Thyroid gland (tissue), 4 donors: Measurements from ENCODE around the gene UST. TPM values are rescaled to one million over a fixed set of nuclear protein-coding genes. Genes with fewer than 3 reads are reported as not detected.
"Not testable (repeated sequence)": the region's sequence is repeated elsewhere in the genome, so short reads cannot be mapped to it uniquely, and the experiment has no call there.

Experiments
- DNase-seq, 2 donors: peaks; one replicate each; pipeline ENCODE4 v3.0.0-alpha.2; 2019
- H3K27ac ChIP-seq, 3 donors: fragments of 200-600 bp; sonication (generic); 1 replicate in 2 of 3; 2 replicates in 1 of 3; pipeline ENCODE4 v1.5.1; 2016 to 2019; ENCODE audit warnings: mild to moderate bottlenecking in 1 of 3, moderate library complexity in 1 of 3
- H3K27me3 ChIP-seq: fragments of 200-600 bp; sonication (generic); one replicate; pipeline ENCODE4 v1.5.1; 2019
- H3K36me3 ChIP-seq, 2 donors: fragments of 200-600 bp; sonication (generic); one replicate each; pipeline ENCODE4 v1.5.1; 2016 to 2019
- H3K4me1 ChIP-seq, 2 donors: fragments of 200-600 bp; sonication (generic); one replicate each; pipeline ENCODE4 v1.5.1; 2017 to 2019
- H3K4me3 ChIP-seq, 3 donors: fragments of 200-600 bp; sonication (generic); replicated peaks in 1 of 3; 1 replicate in 2 of 3; 2 replicates in 1 of 3; pipeline ENCODE4 v1.5.1; 2016; ENCODE audit warnings: mild to moderate bottlenecking in 1 of 3
- H3K9me3 ChIP-seq: fragments of 200-600 bp; sonication (generic); one replicate; pipeline ENCODE4 v1.5.1; 2017
- POLR2A ChIP-seq, 2 donors: fragments of 450-650 bp; IDR thresholded peaks; one replicate each; pipeline ENCODE4 v1.6.1; 2017; ENCODE audit warnings: antibody characterized with exemption in 2 of 2, mild to moderate bottlenecking in 2 of 2, moderate library complexity in 1 of 2
- WGBS, 2 donors: methylation state at CpG; one replicate each; pipeline ENCODE4 v1.1.5; 2017; 5-methylcytosine and 5-hydroxymethylcytosine counted together
- intact Hi-C: fragments of 100-400 bp; cut with DNase I; formaldehyde crosslinking; loops from one replicate; pipeline ENCODE4 v1.15.1; 2023
- total RNA-seq, 4 donors: library from RNA; depleted of rRNA; stranded (reverse); fragments of >200 nt; gene quantifications; one replicate each; pipeline ENCODE4 v1.2.3, GENCODE V29; 2016
- TF ChIP-seq, protein P1 (sequence below), 6 experiments: fragments of 200-600 bp in 3 of 6; fragments of 450-650 bp in 3 of 6; sonication (generic) in 3 of 6; IDR thresholded peaks; one replicate each; pipeline ENCODE4 v1.5.1; 2016 to 2019; ENCODE audit warnings: antibody characterized with exemption in 6 of 6, mild to moderate bottlenecking in 2 of 6, inconsistent platforms in 1 of 6, moderate library complexity in 1 of 6

The UST gene
- total RNA-seq, 4 donors from 2014 or later = 73.4 to 91.2 (median 81.4) TPM

GRCh38 chr6:148771896-148772554, 25.2 kb downstream of the UST start:
- 83 to 87% methylated on average over 6 of the region's 6 CpGs for WGBS, 2 donors
- intact Hi-C loops = no loop called here

GRCh38 chr6:148775161-148775560, 28.3 kb downstream of the UST start:
- Histone ChIP-seq H3K27ac (peak overlapping the region in 1 of 3 donors; percentile 80), H3K4me1 (peaks cover 47 to 79% of the 10 kb centered on the region in 2 donors), H3K9me3 (no peaks in the 10 kb centered on the region), H3K4me3 (no peak overlapping the region), H3K27me3 (no peaks in the 10 kb centered on the region), H3K36me3 (no peaks in the 10 kb centered on the region)
- 79 to 84% methylated on average over 6 of the region's 6 CpGs for WGBS, 2 donors
- DNase-seq = no peak
- no peak for TF ChIP-seq POLR2A (IDR thresholded peaks at IDR 0.05)
- TF ChIP-seq, protein P1, sequence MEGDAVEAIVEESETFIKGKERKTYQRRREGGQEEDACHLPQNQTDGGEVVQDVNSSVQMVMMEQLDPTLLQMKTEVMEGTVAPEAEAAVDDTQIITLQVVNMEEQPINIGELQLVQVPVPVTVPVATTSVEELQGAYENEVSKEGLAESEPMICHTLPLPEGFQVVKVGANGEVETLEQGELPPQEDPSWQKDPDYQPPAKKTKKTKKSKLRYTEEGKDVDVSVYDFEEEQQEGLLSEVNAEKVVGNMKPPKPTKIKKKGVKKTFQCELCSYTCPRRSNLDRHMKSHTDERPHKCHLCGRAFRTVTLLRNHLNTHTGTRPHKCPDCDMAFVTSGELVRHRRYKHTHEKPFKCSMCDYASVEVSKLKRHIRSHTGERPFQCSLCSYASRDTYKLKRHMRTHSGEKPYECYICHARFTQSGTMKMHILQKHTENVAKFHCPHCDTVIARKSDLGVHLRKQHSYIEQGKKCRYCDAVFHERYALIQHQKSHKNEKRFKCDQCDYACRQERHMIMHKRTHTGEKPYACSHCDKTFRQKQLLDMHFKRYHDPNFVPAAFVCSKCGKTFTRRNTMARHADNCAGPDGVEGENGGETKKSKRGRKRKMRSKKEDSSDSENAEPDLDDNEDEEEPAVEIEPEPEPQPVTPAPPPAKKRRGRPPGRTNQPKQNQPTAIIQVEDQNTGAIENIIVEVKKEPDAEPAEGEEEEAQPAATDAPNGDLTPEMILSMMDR (IDR thresholded peaks at IDR 0.05) = no peak
- intact Hi-C loops = no loop called here

More at GRCh38 chr6:148771896-148772554, 25.2 kb downstream of the UST start:
- Histone ChIP-seq H3K36me3 (no peaks in the 10 kb centered on the region), H3K4me3 (no peak overlapping the region), H3K27ac (peak overlapping the region; percentile 55 to 71 (median 62)), H3K27me3 (no peaks in the 10 kb centered on the region), H3K4me1 (peaks cover 41 to 77% of the 10 kb centered on the region in 2 donors), H3K9me3 (no peaks in the 10 kb centered on the region)
- TF ChIP-seq, protein P1 (IDR thresholded peaks at IDR 0.05) = no peak
- TF ChIP-seq POLR2A (IDR thresholded peaks at IDR 0.05) = no peak
- DNase-seq = no peak

DNA sequence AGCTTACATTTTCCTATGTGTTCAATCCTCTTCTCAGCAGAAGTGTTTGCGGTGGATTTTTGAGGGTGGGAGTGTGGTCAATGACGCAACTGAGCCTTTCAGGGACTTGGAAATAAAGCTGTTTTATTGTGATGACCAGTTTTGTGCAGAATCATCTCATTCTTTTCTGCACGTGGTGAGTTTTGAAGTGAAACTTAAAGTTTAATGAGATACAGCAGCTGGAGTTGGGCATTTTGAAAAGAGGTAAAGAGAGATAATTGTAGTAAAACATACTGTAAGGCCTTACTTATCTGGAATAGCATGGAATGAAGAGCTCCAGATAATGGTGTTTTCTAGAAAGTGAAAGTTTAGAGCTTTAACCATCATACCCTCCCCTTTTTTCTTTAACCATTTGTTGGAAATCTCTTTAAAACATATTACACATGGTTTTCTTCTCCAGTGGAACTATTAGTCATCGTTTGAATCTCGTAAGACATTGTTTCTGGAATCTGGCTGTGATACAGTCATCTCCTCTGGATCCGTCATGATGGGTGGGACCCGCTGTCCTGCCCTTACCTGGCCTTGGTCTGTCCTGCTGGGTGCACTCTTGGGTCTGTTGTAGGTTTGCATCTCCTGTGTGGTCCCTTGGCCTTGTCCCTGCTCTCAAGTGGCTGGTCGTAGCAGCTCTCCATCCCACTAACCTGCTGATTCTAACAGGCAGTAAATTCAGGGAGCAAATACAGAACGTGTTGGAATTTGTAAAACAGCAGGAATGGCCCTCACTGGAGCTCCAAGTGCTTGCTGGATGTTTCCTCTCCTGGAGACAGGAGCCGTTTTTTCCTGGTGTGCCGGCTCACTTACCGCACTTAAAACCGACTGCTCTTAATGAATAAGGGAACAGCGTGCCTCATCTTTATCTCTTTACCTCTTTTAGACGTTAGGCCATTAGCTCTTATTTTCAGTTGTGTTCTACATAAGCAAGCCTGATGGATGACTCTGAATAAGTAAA, 29.8 kb downstream of the UST start:
- no peak for DNase-seq
- H3K9me3 ChIP-seq = no peaks in the 10 kb centered on the region
- intact Hi-C loops = no loop called here
- peaks cover 43 to 77% of the 10 kb centered on the region in 2 donors for H3K4me1 ChIP-seq
- H3K27ac ChIP-seq = peak overlapping the region; percentile 55 to 85 (median 80)
- no peak overlapping the region for H3K4me3 ChIP-seq
- H3K27me3 ChIP-seq = no peaks in the 10 kb centered on the region
- TF ChIP-seq, protein P1 (IDR thresholded peaks at IDR 0.05) = no peak
- TF ChIP-seq POLR2A (IDR thresholded peaks at IDR 0.05) = no peak
- 51 to 52% methylated on average over 15 of the region's 15 CpGs for WGBS, 2 donors
- no peaks in the 10 kb centered on the region for H3K36me3 ChIP-seq

DNA sequence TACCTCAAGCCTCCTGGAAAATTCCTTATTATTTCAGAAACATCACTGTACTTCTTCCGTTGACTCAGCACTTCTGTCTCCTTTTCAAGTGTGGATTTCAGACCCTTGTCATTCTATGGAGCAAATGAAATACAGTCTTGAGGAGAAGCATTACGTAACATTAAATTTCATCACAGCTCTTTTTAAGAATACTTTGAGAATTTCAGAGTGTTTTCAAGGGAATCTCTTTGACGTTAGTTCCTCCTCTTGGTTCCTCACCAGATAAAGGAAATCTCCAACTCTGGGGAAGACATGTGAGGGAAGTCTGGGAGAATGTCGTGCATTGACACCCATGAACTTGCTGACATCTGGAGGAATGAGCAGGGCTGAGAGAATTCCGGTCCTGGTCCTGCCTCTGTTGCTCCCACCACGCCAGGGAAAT, 32.3 kb downstream of the UST start:
- no peaks in the 10 kb centered on the region for H3K36me3 ChIP-seq
- WGBS, 2 donors = 60 to 64% methylated on average over 6 of the region's 6 CpGs
- intact Hi-C loops = no loop called here
- H3K9me3 ChIP-seq = no peaks in the 10 kb centered on the region
- H3K4me1 ChIP-seq = peaks cover 57 to 76% of the 10 kb centered on the region in 2 donors
- H3K27ac ChIP-seq = peak overlapping the region; percentile 23 to 85 (median 80)
- H3K4me3 ChIP-seq = no peak overlapping the region
- TF ChIP-seq POLR2A (IDR thresholded peaks at IDR 0.05) = no peak
- TF ChIP-seq, protein P1 (IDR thresholded peaks at IDR 0.05) = no peak
- DNase-seq = no peak
- no peaks in the 10 kb centered on the region for H3K27me3 ChIP-seq

GRCh38 chr6:148780423-148780822, 33.6 kb downstream of the UST start:
- H3K27ac ChIP-seq = peak overlapping the region; percentile 80 to 85 (median 81)
- intact Hi-C loops, H3K9me3 ChIP-seq, DNase-seq, H3K36me3 ChIP-seq, H3K27me3 ChIP-seq, H3K4me3 ChIP-seq: not testable (repeated sequence)
- peaks cover 62 to 83% of the 10 kb centered on the region in 2 donors for H3K4me1 ChIP-seq
- 93 to 95% methylated on average over 1 of the region's 1 CpG for WGBS, 2 donors
